Effector memory CD4-positive, alpha-beta T cell (primary cell): ENCODE data around the gene AGTRAP.

ENCODE experiments used
- DNase-seq, 3 donors: peaks; one replicate each; pipeline ENCODE4 v3.0.0-alpha.2; 2020
- H3K27ac ChIP-seq: 2 replicates; pipeline ENCODE4 v1.7.0; 2013; ENCODE audit warnings: mild to moderate bottlenecking, low read length, moderate library complexity; ENCODE audit not compliant: insufficient read depth, poor library complexity, severe bottlenecking
- H3K27me3 ChIP-seq: replicated peaks from 2 replicates; pipeline ENCODE4 v1.7.0; 2013; ENCODE audit warnings: mild to moderate bottlenecking, low read length; ENCODE audit not compliant: insufficient read depth, control insufficient read depth, poor library complexity, severe bottlenecking
- H3K36me3 ChIP-seq: 2 replicates; pipeline ENCODE4 v1.7.0; 2013; ENCODE audit warnings: mild to moderate bottlenecking, low read length, moderate library complexity; ENCODE audit not compliant: control insufficient read depth, insufficient read depth
- H3K4me1 ChIP-seq: 2 replicates; pipeline ENCODE4 v1.7.0; 2013; ENCODE audit warnings: low read length, mild to moderate bottlenecking; ENCODE audit not compliant: control insufficient read depth, insufficient read depth, poor library complexity, severe bottlenecking
- H3K4me3 ChIP-seq: 2 replicates; pipeline ENCODE4 v1.7.0; 2013; ENCODE audit warnings: low read length, low read depth, mild to moderate bottlenecking; ENCODE audit not compliant: insufficient read depth, poor library complexity, severe bottlenecking
- H3K9me3 ChIP-seq: 2 replicates; pipeline ENCODE4 v1.7.0; 2013; ENCODE audit warnings: mild to moderate bottlenecking, low read length, moderate library complexity; ENCODE audit not compliant: control insufficient read depth

Gene AGTRAP

DNA sequence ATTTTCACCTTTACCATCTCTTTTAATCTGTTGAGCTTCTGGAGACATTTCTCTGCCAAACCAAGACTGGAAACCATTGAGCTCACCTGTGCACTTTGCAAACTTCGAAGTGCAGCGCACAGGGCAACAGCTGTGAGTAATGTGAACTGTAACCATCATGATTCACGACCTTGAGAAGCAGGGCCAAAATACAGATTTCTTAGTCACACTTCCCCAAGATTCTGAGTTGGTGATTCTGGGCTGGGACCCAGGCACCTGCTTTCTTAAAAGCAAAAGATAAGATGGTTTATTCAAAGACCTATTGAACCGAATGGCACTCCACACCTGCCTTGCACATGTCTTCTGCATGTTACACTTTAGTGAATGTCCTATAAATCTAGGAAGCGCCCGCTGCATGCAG is 10.2 kb downstream of the AGTRAP start:
- no peak for DNase-seq
- H3K9me3 ChIP-seq, result no peaks in the 10 kb centered on the region
- H3K4me3 ChIP-seq, result no peak overlapping the region
- no peaks in the 10 kb centered on the region for H3K27me3 ChIP-seq
- peaks cover 9% of the 10 kb centered on the region for H3K4me1 ChIP-seq
- peaks cover 19% of the 10 kb centered on the region for H3K36me3 ChIP-seq
- H3K27ac ChIP-seq, result no peak overlapping the region

GRCh38 chr1:11746795-11747487 is 11.0 kb downstream of the AGTRAP start:
- H3K27ac ChIP-seq, result no peak overlapping the region
- H3K36me3 ChIP-seq, result peaks cover 19% of the 10 kb centered on the region
- no peak for DNase-seq
- H3K27me3 ChIP-seq, result no peaks in the 10 kb centered on the region
- no peak overlapping the region for H3K4me3 ChIP-seq
- H3K9me3 ChIP-seq, result no peaks in the 10 kb centered on the region
- peaks cover under 1% of the 10 kb centered on the region for H3K4me1 ChIP-seq

GRCh38 chr1:11748294-11749202 is 12.6 kb downstream of the AGTRAP start:
- H3K27ac ChIP-seq, result no peak overlapping the region
- no peaks in the 10 kb centered on the region for H3K4me1 ChIP-seq
- no peak overlapping the region for H3K4me3 ChIP-seq
- no peaks in the 10 kb centered on the region for H3K27me3 ChIP-seq
- no peak for DNase-seq
- H3K36me3 ChIP-seq, result peaks cover 19% of the 10 kb centered on the region
- no peaks in the 10 kb centered on the region for H3K9me3 ChIP-seq

DNA sequence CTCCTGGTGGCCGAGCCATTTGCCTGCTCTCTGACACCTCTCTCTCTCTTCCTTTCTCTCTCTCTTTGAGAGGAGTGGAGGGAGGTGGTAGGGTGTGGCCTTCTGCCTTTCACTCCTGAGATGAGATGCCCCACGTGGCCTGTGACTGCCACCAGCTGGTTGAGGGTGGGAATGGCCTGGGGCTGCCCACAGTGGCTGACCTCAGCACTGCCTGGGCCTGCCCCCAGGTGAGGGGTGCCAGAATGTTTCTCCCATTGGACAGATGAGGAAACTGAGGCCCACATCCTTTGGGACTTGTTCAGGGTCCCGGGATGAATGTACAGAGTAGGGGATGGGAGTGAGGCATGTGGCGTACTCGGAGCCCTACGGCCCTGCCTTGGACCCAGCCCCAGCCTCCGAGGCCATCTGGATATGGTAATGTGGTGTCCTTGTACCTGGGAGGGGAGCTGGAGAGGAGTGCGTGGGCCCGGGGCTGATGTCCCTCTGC is 13.3 kb downstream of the AGTRAP start:
- H3K27me3 ChIP-seq, result no peaks in the 10 kb centered on the region
- peaks cover 19% of the 10 kb centered on the region for H3K36me3 ChIP-seq
- DNase-seq, result peak in 1 of 3 donors; percentile 24
- no peaks in the 10 kb centered on the region for H3K9me3 ChIP-seq
- H3K4me3 ChIP-seq, result no peak overlapping the region
- H3K4me1 ChIP-seq, result no peaks in the 10 kb centered on the region
- no peak overlapping the region for H3K27ac ChIP-seq

GRCh38 chr1:11749996-11750395 is 14.1 kb downstream of the AGTRAP start:
- Histone ChIP-seq H3K27me3 (no peaks in the 10 kb centered on the region), H3K4me1 (no peaks in the 10 kb centered on the region), H3K4me3 (no peak overlapping the region), H3K36me3 (peaks cover 19% of the 10 kb centered on the region), H3K27ac (no peak overlapping the region), H3K9me3 (no peaks in the 10 kb centered on the region)
- no peak for DNase-seq

DNA sequence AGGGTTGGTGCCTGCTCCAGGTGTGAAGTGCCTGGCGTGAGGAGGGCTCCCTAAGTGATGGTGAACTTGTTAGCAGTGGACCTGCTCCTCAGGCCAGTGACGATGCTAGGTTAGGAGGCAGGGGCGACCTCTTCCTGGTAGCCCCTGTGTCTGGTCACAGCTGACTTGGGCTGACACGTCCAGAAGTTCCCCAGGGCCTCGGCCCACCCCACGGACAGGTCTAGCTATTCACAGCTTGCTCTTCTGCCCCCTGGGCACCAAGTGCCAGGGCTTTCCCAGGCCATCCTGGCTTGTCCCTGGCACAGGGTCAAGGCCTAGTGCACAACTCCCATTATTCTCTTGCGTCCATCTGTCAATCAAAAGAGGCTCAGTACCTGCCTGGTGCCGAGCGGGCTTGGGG is 15.2 kb downstream of the AGTRAP start:
- no peak for DNase-seq
- Histone ChIP-seq H3K4me1 (no peaks in the 10 kb centered on the region), H3K27ac (no peak overlapping the region), H3K27me3 (no peaks in the 10 kb centered on the region), H3K36me3 (peaks cover 11% of the 10 kb centered on the region), H3K9me3 (no peaks in the 10 kb centered on the region), H3K4me3 (no peak overlapping the region)

DNA sequence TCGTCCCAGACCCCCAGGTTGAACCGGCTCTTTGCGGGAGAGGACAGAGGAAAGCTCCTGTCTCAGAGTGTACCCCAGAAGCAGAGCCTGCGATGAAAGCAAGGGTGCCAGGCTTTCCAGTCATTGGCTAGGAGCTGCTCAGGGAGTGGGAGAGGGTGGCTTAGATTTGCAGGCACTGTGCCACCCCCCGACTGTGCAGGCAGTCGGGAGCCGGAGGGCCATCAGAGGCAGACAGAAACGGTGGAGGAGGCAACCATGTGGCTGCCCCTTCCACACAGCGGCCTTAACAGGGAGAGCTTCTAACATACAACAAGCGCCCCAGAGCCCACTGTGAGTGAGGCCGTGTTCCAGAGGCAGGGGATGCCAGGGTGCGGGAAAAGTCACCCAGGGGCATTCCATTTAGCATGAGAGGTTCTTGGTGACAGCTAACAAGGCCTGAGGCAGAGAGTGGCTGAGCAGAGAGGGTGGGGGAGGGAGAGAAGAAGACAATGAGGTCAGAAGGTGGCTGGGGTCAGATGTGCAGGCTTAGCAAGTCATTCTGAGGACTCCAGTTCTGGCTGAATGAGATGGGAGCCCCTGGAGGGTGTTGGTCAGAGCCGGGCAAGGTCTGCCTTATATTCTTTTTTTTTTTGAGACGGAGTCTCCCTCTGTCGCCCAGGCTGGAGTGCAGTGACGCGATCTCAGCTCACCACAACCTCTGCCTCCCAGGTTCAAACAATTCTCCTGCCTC is 16.6 kb downstream of the AGTRAP start:
- no peak for DNase-seq
- no peaks in the 10 kb centered on the region for H3K27me3 ChIP-seq
- no peak overlapping the region for H3K27ac ChIP-seq
- H3K36me3 ChIP-seq, result peaks cover 11% of the 10 kb centered on the region
- H3K4me3 ChIP-seq, result no peak overlapping the region
- no peaks in the 10 kb centered on the region for H3K4me1 ChIP-seq
- H3K9me3 ChIP-seq, result no peaks in the 10 kb centered on the region

- no peaks in the 10 kb centered on the region for H3K9me3 ChIP-seq
- no peaks in the 10 kb centered on the region for H3K27me3 ChIP-seq
- no peak for DNase-seq
- peaks cover 11% of the 10 kb centered on the region for H3K36me3 ChIP-seq
- H3K4me3 ChIP-seq, result no peak overlapping the region
- H3K27ac ChIP-seq, result no peak overlapping the region
- no peaks in the 10 kb centered on the region for H3K4me1 ChIP-seq
Observed at GRCh38 chr1:11753555-11754208, 17.7 kb downstream of the AGTRAP start.

GRCh38 chr1:11757047-11757446 is 21.1 kb downstream of the AGTRAP start:
- H3K36me3 ChIP-seq, result no peaks in the 10 kb centered on the region
- H3K9me3 ChIP-seq, result no peaks in the 10 kb centered on the region
- H3K27ac ChIP-seq, result no peak overlapping the region
- DNase-seq, result no peak
- H3K27me3 ChIP-seq, result no peaks in the 10 kb centered on the region
- no peaks in the 10 kb centered on the region for H3K4me1 ChIP-seq
- no peak overlapping the region for H3K4me3 ChIP-seq
